GM23248 (cell line): ENCODE results near the gene KIF18A. TPM values are rescaled to one million over a fixed set of nuclear protein-coding genes. Genes with fewer than 3 reads are reported as not detected.

Source experiments
- DNase-seq: peaks from one replicate; pipeline ENCODE4 v3.0.0-alpha.2; 2015
- H2AFZ ChIP-seq: fragments of 200-600 bp; sonication (generic); 2 replicates; pipeline ENCODE4 v1.6.1; 2016; ENCODE audit warnings: antibody characterized with exemption
- H3F3A ChIP-seq: fragments of 200-600 bp; sonication (generic); 2 replicates; pipeline ENCODE4 v1.6.1; 2016; ENCODE audit warnings: mild to moderate bottlenecking, antibody characterized with exemption, mixed run types; ENCODE audit not compliant: insufficient read depth
- H3K27ac ChIP-seq: fragments of 200-600 bp; sonication (generic); 2 replicates; pipeline ENCODE4 v1.5.1; 2016; ENCODE audit warnings: mild to moderate bottlenecking
- H3K27me3 ChIP-seq: fragments of 200-600 bp; sonication (generic); replicated peaks from 2 replicates; pipeline ENCODE4 v1.6.1; 2016; ENCODE audit warnings: mild to moderate bottlenecking; ENCODE audit not compliant: insufficient read depth
- H3K36me3 ChIP-seq: fragments of 200-600 bp; sonication (generic); 2 replicates; pipeline ENCODE4 v1.6.1; 2016; ENCODE audit warnings: low read depth, mild to moderate bottlenecking
- H3K4me1 ChIP-seq: fragments of 200-600 bp; sonication (generic); 2 replicates; pipeline ENCODE4 v1.6.1; 2016; ENCODE audit warnings: mild to moderate bottlenecking; ENCODE audit not compliant: insufficient read depth
- H3K4me2 ChIP-seq: fragments of 200-600 bp; sonication (generic); one replicate; pipeline ENCODE4 v1.6.1; 2016; ENCODE audit warnings: mild to moderate bottlenecking; ENCODE audit not compliant: unreplicated experiment
- H3K4me3 ChIP-seq: fragments of 200-600 bp; sonication (generic); 2 replicates; pipeline ENCODE4 v1.5.1; 2016; ENCODE audit warnings: mild to moderate bottlenecking
- H3K79me2 ChIP-seq: fragments of 200-600 bp; sonication (generic); 2 replicates; pipeline ENCODE4 v1.6.1; 2016; ENCODE audit warnings: mild to moderate bottlenecking; ENCODE audit not compliant: insufficient read depth
- H3K9ac ChIP-seq: fragments of 200-600 bp; sonication (generic); 2 replicates; pipeline ENCODE4 v1.6.1; 2016; ENCODE audit warnings: mild to moderate bottlenecking
- H3K9me2 ChIP-seq: fragments of 200-600 bp; sonication (generic); 2 replicates; pipeline ENCODE4 v1.6.1; 2016; ENCODE audit warnings: mixed run types, mild to moderate bottlenecking, moderate library complexity; ENCODE audit not compliant: insufficient read depth
- H3K9me3 ChIP-seq: fragments of 200-600 bp; sonication (generic); one replicate; pipeline ENCODE4 v1.6.1; 2017; ENCODE audit warnings: low read depth
- H4K20me1 ChIP-seq: fragments of 200-600 bp; sonication (generic); 2 replicates; pipeline ENCODE4 v1.6.0; 2016; ENCODE audit not compliant: insufficient read depth
- EZH2 ChIP-seq: fragments of 200-600 bp; sonication (generic); IDR thresholded peaks from 2 replicates; pipeline ENCODE4 v1.6.1; 2018; ENCODE audit warnings: antibody characterized with exemption, mild to moderate bottlenecking; ENCODE audit not compliant: insufficient read depth, poor library complexity, severe bottlenecking
- EZH2phosphoT487 ChIP-seq: fragments of 200-600 bp; sonication (generic); IDR thresholded peaks from 2 replicates; pipeline ENCODE4 v1.6.1; 2018; ENCODE audit warnings: antibody characterized with exemption, moderate library complexity, mild to moderate bottlenecking, low read depth; ENCODE audit not compliant: insufficient read depth
- WGBS, 2 experiments: methylation state at CpG; one replicate each; pipeline ENCODE4 v1.1.6; 2015 to 2017; ENCODE audit warnings: low lambda C conversion rate in 2 of 2, low coverage in 1 of 2; ENCODE audit errors: missing lambda C conversion rate in 2 of 2; 5-methylcytosine and 5-hydroxymethylcytosine counted together
- in situ Hi-C: fragments of 300-500 bp; cut with MboI; formaldehyde crosslinking; loops from 2 replicates; pipeline ENCODE4 v1.15.0; 2020
- polyA plus RNA-seq: library from polyadenylated mRNA; unstranded; fragments of >200 nt; fragmentation: Nextera tagmentation; extraction: Ambion mirVana; gene quantifications from 2 replicates; pipeline ENCODE4 v1.2.1, GENCODE V29; 2016
- total RNA-seq: library from RNA; depleted of rRNA; stranded (reverse); fragments of >200 nt; shearing (Covaris generic); gene quantifications from 2 replicates; pipeline ENCODE4 v1.2.3, GENCODE V29; 2014

The KIF18A gene
- total and polyA plus RNA-seq, 2 experiments from 2014 or later, result 7.8 to 9.1 TPM

GRCh38 chr11:28123151-28123581 is 15.2 kb upstream of the KIF18A start:
- Histone ChIP-seq H2AFZ (no peak overlapping the region), H3F3A (no peaks in the 10 kb centered on the region), H3K9me3 (no peaks in the 10 kb centered on the region), H3K4me2 (peak overlapping the region; percentile 13), H3K9me2 (no peaks in the 10 kb centered on the region), H3K9ac (no peak overlapping the region), H3K4me1 (peaks cover 10% of the 10 kb centered on the region), H3K27ac (peak overlapping the region; percentile 21), H4K20me1 (no peaks in the 10 kb centered on the region), H3K79me2 (peaks cover 46% of the 10 kb centered on the region), H3K27me3 (no peaks in the 10 kb centered on the region), H3K4me3 (no peak overlapping the region), H3K36me3 (peaks cover 14% of the 10 kb centered on the region)
- in situ Hi-C loops, result loop anchor here (25.0 kb wide), 1 partner anchor 411 kb away; the partner anchor contains the start of gene BDNF
- DNase-seq, result peak; percentile 48
- 61 to 79% methylated on average over 3 of the region's 3 CpGs for WGBS, 2 experiments
- no peak for TF ChIP-seq EZH2phosphoT487

- Histone ChIP-seq H3K9me2 (no peaks in the 10 kb centered on the region), H3K9me3 (no peaks in the 10 kb centered on the region), H3K79me2 (peaks cover 77% of the 10 kb centered on the region), H4K20me1 (no peaks in the 10 kb centered on the region), H3K9ac (no peak overlapping the region), H2AFZ (no peak overlapping the region), H3K36me3 (peaks cover 19% of the 10 kb centered on the region; the same call in 1 of the 2 replicates), H3K27me3 (no peaks in the 10 kb centered on the region), H3K4me2 (no peak overlapping the region), H3F3A (no peaks in the 10 kb centered on the region), H3K27ac (no peak overlapping the region), H3K4me1 (peaks cover 2% of the 10 kb centered on the region), H3K4me3 (no peak overlapping the region)
- in situ Hi-C loops, result loop anchor here (25.0 kb wide), 1 partner anchor 405 kb away; the partner anchor contains the start of gene BDNF
- TF ChIP-seq EZH2, result no peak
- no peak for TF ChIP-seq EZH2phosphoT487
- WGBS, 2 experiments, result 96 to 99% methylated on average over 4 of the region's 4 CpGs
- peak; percentile 11 for DNase-seq
Measured at GRCh38 chr11:28117712-28118111, 9.8 kb upstream of the KIF18A start.

GRCh38 chr11:28114731-28115130 is 6.8 kb upstream of the KIF18A start:
- Histone ChIP-seq H2AFZ (no peak overlapping the region), H3K4me1 (peaks cover 17% of the 10 kb centered on the region), H3K4me3 (no peak overlapping the region), H3K4me2 (no peak overlapping the region), H3F3A (peaks cover 2% of the 10 kb centered on the region; the same call in 1 of the 2 replicates), H3K9me3 (no peaks in the 10 kb centered on the region), H3K27ac (no peak overlapping the region), H3K36me3 (peaks cover 19% of the 10 kb centered on the region; the same call in 1 of the 2 replicates), H3K79me2 (peaks cover 79% of the 10 kb centered on the region), H4K20me1 (no peaks in the 10 kb centered on the region), H3K9me2 (no peaks in the 10 kb centered on the region), H3K9ac (no peak overlapping the region), H3K27me3 (no peaks in the 10 kb centered on the region)
- TF ChIP-seq EZH2phosphoT487 (no peak), EZH2 (no peak)
- in situ Hi-C loops, result loop anchor here (25.0 kb wide), 1 partner anchor 402 kb away; the partner anchor contains the start of gene BDNF
- 55 to 64% methylated on average over 1 of the region's 1 CpG for WGBS, 2 experiments
- no peak for DNase-seq

GRCh38 chr11:28114116-28114515 is 6.2 kb upstream of the KIF18A start:
- 95 to 96% methylated on average over 4 of the region's 4 CpGs for WGBS, 2 experiments
- in situ Hi-C loops, result loop anchor here (25.0 kb wide), 1 partner anchor 402 kb away; the partner anchor contains the start of gene BDNF
- H2AFZ ChIP-seq, result no peak overlapping the region
- no peak overlapping the region for H3K4me2 ChIP-seq
- H3K27ac ChIP-seq, result no peak overlapping the region
- peaks cover 19% of the 10 kb centered on the region; the same call in 1 of the 2 replicates for H3K36me3 ChIP-seq
- H3F3A ChIP-seq, result peaks cover 8% of the 10 kb centered on the region
- no peaks in the 10 kb centered on the region for H3K27me3 ChIP-seq
- H3K4me1 ChIP-seq, result peaks cover 23% of the 10 kb centered on the region
- no peak overlapping the region for H3K4me3 ChIP-seq
- peaks cover 80% of the 10 kb centered on the region for H3K79me2 ChIP-seq
- no peaks in the 10 kb centered on the region for H3K9me2 ChIP-seq
- H3K9ac ChIP-seq, result no peak overlapping the region
- TF ChIP-seq EZH2phosphoT487 (no peak), EZH2 (no peak)
- no peaks in the 10 kb centered on the region for H3K9me3 ChIP-seq
- no peaks in the 10 kb centered on the region for H4K20me1 ChIP-seq
- no peak for DNase-seq
